DND-41 (cell line): ENCODE data around the gene GUCD1.

Experiments
- EZH2 ChIP-seq: IDR thresholded peaks from 3 replicates; pipeline ENCODE4 v1.6.1; 2012; ENCODE audit warnings: borderline replicate concordance, low read depth, mild to moderate bottlenecking, moderate library complexity, low read length, inconsistent platforms; ENCODE audit not compliant: severe bottlenecking
- TF ChIP-seq, protein P1 (sequence below): IDR thresholded peaks from 2 replicates; pipeline ENCODE4 v1.5.1; 2012; ENCODE audit warnings: borderline replicate concordance, low read length, moderate library complexity, mild to moderate bottlenecking; ENCODE audit not compliant: poor library complexity, severe bottlenecking; ENCODE audit errors: extremely low read depth

DNA sequence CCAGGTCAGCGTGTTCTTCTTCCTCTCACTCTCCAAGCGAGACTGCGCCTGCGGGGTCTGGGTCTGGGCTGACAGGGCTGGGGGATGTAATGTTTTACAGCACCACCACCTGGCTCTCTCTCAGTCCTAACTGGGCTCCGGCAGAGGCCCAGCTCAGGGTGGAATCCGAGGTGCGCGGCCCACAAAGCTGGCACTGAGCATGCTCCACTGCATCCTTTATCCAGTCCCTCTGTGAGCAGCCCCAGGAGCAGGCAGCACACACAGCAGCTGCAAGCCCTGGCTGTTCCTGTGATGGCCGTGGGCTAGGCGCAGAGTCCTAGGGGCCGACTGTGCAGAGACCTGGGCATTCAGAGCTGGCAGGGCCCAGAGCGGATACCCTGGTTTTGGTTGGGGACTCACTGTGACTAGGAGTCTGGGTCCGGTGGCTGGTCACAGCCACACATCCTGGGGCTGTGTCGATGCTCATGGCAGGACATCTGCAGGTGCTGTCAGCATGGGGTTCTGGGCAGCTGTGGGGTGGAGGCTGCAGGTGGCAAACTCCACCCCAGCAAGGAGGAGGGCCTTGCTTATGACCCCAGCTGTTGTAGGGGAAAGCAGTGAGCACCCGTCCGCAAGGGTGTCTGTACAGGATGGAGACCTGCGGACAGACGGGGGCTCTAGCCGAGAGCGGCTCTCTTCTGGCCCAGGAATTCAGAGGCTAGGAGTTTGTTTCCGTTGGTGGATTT, 34.0 kb upstream of the GUCD1 start:
- TF ChIP-seq, protein P1, sequence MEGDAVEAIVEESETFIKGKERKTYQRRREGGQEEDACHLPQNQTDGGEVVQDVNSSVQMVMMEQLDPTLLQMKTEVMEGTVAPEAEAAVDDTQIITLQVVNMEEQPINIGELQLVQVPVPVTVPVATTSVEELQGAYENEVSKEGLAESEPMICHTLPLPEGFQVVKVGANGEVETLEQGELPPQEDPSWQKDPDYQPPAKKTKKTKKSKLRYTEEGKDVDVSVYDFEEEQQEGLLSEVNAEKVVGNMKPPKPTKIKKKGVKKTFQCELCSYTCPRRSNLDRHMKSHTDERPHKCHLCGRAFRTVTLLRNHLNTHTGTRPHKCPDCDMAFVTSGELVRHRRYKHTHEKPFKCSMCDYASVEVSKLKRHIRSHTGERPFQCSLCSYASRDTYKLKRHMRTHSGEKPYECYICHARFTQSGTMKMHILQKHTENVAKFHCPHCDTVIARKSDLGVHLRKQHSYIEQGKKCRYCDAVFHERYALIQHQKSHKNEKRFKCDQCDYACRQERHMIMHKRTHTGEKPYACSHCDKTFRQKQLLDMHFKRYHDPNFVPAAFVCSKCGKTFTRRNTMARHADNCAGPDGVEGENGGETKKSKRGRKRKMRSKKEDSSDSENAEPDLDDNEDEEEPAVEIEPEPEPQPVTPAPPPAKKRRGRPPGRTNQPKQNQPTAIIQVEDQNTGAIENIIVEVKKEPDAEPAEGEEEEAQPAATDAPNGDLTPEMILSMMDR = no peak
- TF ChIP-seq EZH2 = no peak
